Activated T-helper 1 cell treated with Interleukin-2 at 50 U/mL for 16 hours (primary cell): ENCODE results near the gene LHX4.

Experiments used
- DNase-seq: peaks from one replicate; pipeline ENCODE4 v3.0.0-alpha.2; 2020; ENCODE audit warnings: low read depth

LHX4 gene

GRCh38 chr1:180309338-180309737, 79.3 kb downstream of the LHX4 start:
- no peak for DNase-seq

- DNase-seq = no peak
Measured at GRCh38 chr1:180310095-180310494, 80.0 kb downstream of the LHX4 start.

GRCh38 chr1:180311011-180311730, 81.1 kb downstream of the LHX4 start:
- no peak for DNase-seq

GRCh38 chr1:180312926-180313325, 82.9 kb downstream of the LHX4 start:
- no peak for DNase-seq

- DNase-seq = no peak
Measured at GRCh38 chr1:180327089-180327488, 97.0 kb downstream of the LHX4 start.
